K562 (cell line): ENCODE measurements around the gene RCBTB1. TPM values are rescaled to one million over a fixed set of nuclear protein-coding genes. Genes with fewer than 3 reads are reported as not detected.

ENCODE experiments used
- CBFA2T3 ChIP-seq: fragments of 450-650 bp; IDR thresholded peaks from 2 replicates; pipeline ENCODE4 v1.6.1; 2017
- CCNT2 ChIP-seq: IDR thresholded peaks from 2 replicates; pipeline ENCODE4 v1.6.1; 2011; ENCODE audit warnings: borderline replicate concordance, low read depth, mild to moderate bottlenecking, moderate library complexity, mixed read lengths, low read length; ENCODE audit not compliant: insufficient read length; ENCODE audit errors: extremely low read depth
- E2F6 ChIP-seq, 2 experiments: IDR thresholded peaks; 2 replicates each; pipeline ENCODE4 v1.6.1; 2011; ENCODE audit warnings: borderline replicate concordance in 1 of 2, control low read depth in 1 of 2, low read depth in 1 of 2, low read length in 1 of 2, mild to moderate bottlenecking in 1 of 2, mixed read lengths in 1 of 2, moderate library complexity in 1 of 2; ENCODE audit not compliant: insufficient read depth in 1 of 2, insufficient read length in 1 of 2, poor library complexity in 1 of 2, severe bottlenecking in 1 of 2; ENCODE audit errors: extremely low read depth in 1 of 2
- GABPB2 ChIP-seq: fragments of 250-450 bp; sonication (Bioruptor Pico); conservative IDR thresholded peaks from 2 replicates; pipeline ENCODE4 v1.5.1; 2021; ENCODE audit warnings: mild to moderate bottlenecking
- HNRNPL ChIP-seq: fragments of 200-400 bp; formaldehyde crosslinking; IDR thresholded peaks from 2 replicates; pipeline ENCODE4 v1.6.1; 2017; ENCODE audit warnings: low read depth, mild to moderate bottlenecking, low read length
- KDM5B ChIP-seq: fragments of 200-600 bp; sonication (generic); IDR thresholded peaks from 2 replicates; pipeline ENCODE4 v1.6.1; 2012; ENCODE audit warnings: low read depth, mild to moderate bottlenecking, moderate library complexity, low read length, control low read depth, inconsistent platforms; ENCODE audit not compliant: insufficient replicate concordance
- MAZ ChIP-seq, 2 experiments: fragments of 450-650 bp in 1 of 2; sonication (generic) in 1 of 2; formaldehyde crosslinking; IDR thresholded peaks in 1 of 2; conservative IDR thresholded peaks in 1 of 2; 2 replicates each; pipeline versions ENCODE4 v1.4.0 to v1.5.0; 2020; ENCODE audit warnings: mild to moderate bottlenecking in 1 of 2, missing genetic modification reagents in 1 of 2
- MNT ChIP-seq, 2 experiments: fragments of 450-650 bp; conservative IDR thresholded peaks; 2 replicates each; pipeline ENCODE4 v1.6.1; 2017; ENCODE audit warnings: mild to moderate bottlenecking in 2 of 2, moderate library complexity in 2 of 2
- NRF1 ChIP-seq, 2 experiments: fragments of 450-650 bp; IDR thresholded peaks in 1 of 2; conservative IDR thresholded peaks in 1 of 2; 2 replicates each; pipeline ENCODE4 v1.6.1; 2014; ENCODE audit warnings: mild to moderate bottlenecking in 2 of 2
- PHF8 ChIP-seq: fragments of 200-600 bp; sonication (generic); IDR thresholded peaks from 2 replicates; pipeline ENCODE4 v1.6.1; 2012; ENCODE audit warnings: mixed run types, mild to moderate bottlenecking, inconsistent platforms, low read length, moderate library complexity, borderline replicate concordance
- RCOR1 ChIP-seq, 2 experiments: IDR thresholded peaks; 2 replicates each; pipeline ENCODE4 v1.6.1; 2012; ENCODE audit warnings: low read depth in 2 of 2, low read length in 2 of 2, borderline replicate concordance in 1 of 2, improper control_type of control experiment in 1 of 2
- TBP ChIP-seq: optimal IDR thresholded peaks from 2 replicates; pipeline ENCODE3; 2011; ENCODE audit warnings: low read depth, low read length, improper control_type of control experiment
- TRIM24 ChIP-seq, 2 experiments: fragments of 450-650 bp; IDR thresholded peaks; 2 replicates each; pipeline ENCODE4 v1.6.1; 2016
- ZBTB33 ChIP-seq: sonication (generic); formaldehyde crosslinking; IDR thresholded peaks from 2 replicates; pipeline ENCODE4 v1.8.1; 2023; ENCODE audit warnings: mild to moderate bottlenecking, missing genetic modification reagents
- ZNF121 ChIP-seq: sonication (generic); formaldehyde crosslinking; conservative IDR thresholded peaks from 2 replicates; pipeline ENCODE4 v1.8.0; 2022; ENCODE audit warnings: missing genetic modification reagents
- ZNF316 ChIP-seq: fragments of 450-650 bp; IDR thresholded peaks from 2 replicates; pipeline ENCODE4 v1.6.1; 2016
- polyA plus RNA-seq, 8 experiments: library from polyadenylated mRNA; depleted of rRNA in 4 of 8; stranded (reverse) in 5 of 8; unstranded in 3 of 8; fragments of >200 nt; fragmentation: Nextera tagmentation in 2 of 8; fragmentation: Illumina TruSeq in 1 of 8; extraction: Ambion mirVana in 2 of 8; extraction: Trizol in 1 of 8; gene quantifications; 2 replicates each; pipeline versions ENCODE4 v1.2.1 to v1.2.3, GENCODE V29; 2011 to 2014; ENCODE audit warnings: inconsistent platforms in 1 of 8, missing spikeins in 1 of 8
- total RNA-seq, 7 experiments: library from RNA; depleted of rRNA in 6 of 7; stranded (reverse); fragments of >200 nt in 6 of 7; fragmentation: Illumina TruSeq in 2 of 7; extraction: Trizol in 2 of 7; gene quantifications; 2 replicates each; pipeline versions ENCODE4 v1.2.1 to v1.2.3, GENCODE V29; 2011 to 2021; ENCODE audit warnings: low replicate concordance in 1 of 7
- TF ChIP-seq, protein P1 (sequence below): fragments of 200-800 bp; sonication (Bioruptor generic); IDR thresholded peaks from 2 replicates; pipeline ENCODE4 v1.6.1; 2017; ENCODE audit warnings: missing genetic modification characterization, missing compliant biosample characterization

Gene RCBTB1
- total and polyA plus RNA-seq, 9 of the 15 experiments (the other 6 are each of a cell fraction or from before 2014, with no cell fraction given): 4.0 to 11.3 (median 8.4) TPM

DNA sequence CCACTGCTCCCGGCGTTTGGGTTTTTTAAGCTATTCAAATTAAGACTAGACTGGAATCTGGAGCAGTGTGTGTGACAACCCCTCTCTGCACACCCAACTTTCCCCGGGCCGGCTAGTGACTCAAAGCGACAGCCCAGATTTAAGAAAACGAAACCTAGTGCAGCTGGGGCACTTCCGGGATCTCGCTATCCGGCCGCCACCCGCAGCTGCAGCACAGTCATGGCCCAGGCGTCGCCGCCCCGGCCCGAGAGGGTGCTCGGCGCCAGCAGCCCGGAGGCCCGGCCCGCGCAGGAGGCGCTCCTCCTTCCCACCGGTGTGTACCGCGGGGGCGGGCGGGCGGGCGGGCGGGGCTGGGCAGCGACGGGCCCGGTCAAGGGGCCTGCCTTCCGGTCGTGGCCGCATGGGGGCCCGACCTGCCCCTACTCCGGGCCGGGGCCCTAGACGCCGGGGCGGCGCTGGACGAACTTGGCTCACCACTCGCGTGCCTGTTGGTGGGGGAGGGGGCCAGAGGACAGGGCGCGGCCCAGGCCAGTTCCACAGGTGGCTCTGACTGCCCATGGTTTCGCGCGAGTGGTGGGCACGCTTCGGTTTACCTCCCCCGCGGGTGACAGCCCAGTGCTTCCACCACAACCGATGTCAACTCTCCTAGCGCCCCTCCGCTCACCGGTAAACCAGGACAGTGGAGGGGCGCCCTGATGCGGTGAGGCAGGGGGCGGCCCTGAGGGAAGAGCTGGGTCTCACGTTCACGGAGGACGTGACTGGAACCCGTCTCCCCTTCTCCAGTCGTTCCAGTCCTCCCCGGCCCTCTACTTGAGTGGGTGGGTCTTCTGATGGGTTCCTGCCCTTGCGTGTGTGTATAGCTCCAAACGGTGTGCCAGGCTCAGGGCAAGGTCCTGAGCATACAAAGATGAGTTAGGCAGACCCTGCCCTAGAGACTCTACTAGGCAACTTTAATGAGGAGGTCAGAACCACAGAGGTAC is 89.3 kb downstream of the RCBTB1 start, which contains the start of gene PHF11 (continued):
- TF ChIP-seq TBP: peak; percentile 29
- peak; percentile 32 for TF ChIP-seq KDM5B
- TF ChIP-seq PHF8: peak; percentile 25; the same call in 1 of the 2 replicates
- no peak for TF ChIP-seq GABPB2 (CRISPR knock-in tag)
- TF ChIP-seq, protein P1, sequence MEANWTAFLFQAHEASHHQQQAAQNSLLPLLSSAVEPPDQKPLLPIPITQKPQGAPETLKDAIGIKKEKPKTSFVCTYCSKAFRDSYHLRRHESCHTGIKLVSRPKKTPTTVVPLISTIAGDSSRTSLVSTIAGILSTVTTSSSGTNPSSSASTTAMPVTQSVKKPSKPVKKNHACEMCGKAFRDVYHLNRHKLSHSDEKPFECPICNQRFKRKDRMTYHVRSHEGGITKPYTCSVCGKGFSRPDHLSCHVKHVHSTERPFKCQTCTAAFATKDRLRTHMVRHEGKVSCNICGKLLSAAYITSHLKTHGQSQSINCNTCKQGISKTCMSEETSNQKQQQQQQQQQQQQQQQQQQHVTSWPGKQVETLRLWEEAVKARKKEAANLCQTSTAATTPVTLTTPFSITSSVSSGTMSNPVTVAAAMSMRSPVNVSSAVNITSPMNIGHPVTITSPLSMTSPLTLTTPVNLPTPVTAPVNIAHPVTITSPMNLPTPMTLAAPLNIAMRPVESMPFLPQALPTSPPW (CRISPR knock-in tag): peak; percentile 74
- TF ChIP-seq MAZ (CRISPR knock-in tag; conservative IDR thresholded peaks at IDR 0.05 in 1 of 2, IDR thresholded peaks at IDR 0.05 in 1 of 2): 0 out of 4 replicates have a peak, but pooled peaks of 1 of the 2 experiments have one; percentile 49
- TF ChIP-seq ZBTB33 (CRISPR knock-in tag): peak; percentile 82
- TF ChIP-seq CBFA2T3: no peak
- no peak for TF ChIP-seq MNT (conservative IDR thresholded peaks at IDR 0.05)
- TF ChIP-seq RCOR1 (IDR thresholded peaks at IDR 0.05; ENCODE audit: borderline replicate concordance in 1 of 2, low read depth in 2 of 2, low read length in 2 of 2): 0 out of 4 replicates have a peak, but pooled peaks of 1 of the 2 experiments have one; percentile 25
- TF ChIP-seq CCNT2: peak; percentile 0
- TF ChIP-seq ZNF121 (CRISPR knock-in tag): peak; percentile 83
- TF ChIP-seq TRIM24 (IDR thresholded peaks at IDR 0.05): no peak
- peak; percentile 40 to 84 for TF ChIP-seq E2F6 (IDR thresholded peaks at IDR 0.05; ENCODE audit: borderline replicate concordance in 1 of 2, extremely low read depth in 1 of 2, insufficient read depth in 1 of 2, insufficient read length in 1 of 2, low read depth in 1 of 2, low read length in 1 of 2, poor library complexity in 1 of 2, severe bottlenecking in 1 of 2)
- TF ChIP-seq ZNF316: no peak
- 0 out of 2 replicates have a peak, but pooled peaks have one; percentile 50 for TF ChIP-seq HNRNPL
- TF ChIP-seq NRF1 (conservative IDR thresholded peaks at IDR 0.05 in 1 of 2, IDR thresholded peaks at IDR 0.05 in 1 of 2): peak; percentile 73
